GM21447 (cell line): ENCODE data around the gene PER2.
"Not testable (repeated sequence)": the region's sequence is repeated elsewhere in the genome, so short reads cannot be mapped to it uniquely, and the experiment has no call there.

ENCODE experiments used
- ATAC-seq: cut with Tn5 transposase; IDR thresholded peaks from one replicate; pipeline ENCODE4 v1.9.1; 2021; ENCODE audit not compliant: unreplicated experiment

PER2 gene

DNA sequence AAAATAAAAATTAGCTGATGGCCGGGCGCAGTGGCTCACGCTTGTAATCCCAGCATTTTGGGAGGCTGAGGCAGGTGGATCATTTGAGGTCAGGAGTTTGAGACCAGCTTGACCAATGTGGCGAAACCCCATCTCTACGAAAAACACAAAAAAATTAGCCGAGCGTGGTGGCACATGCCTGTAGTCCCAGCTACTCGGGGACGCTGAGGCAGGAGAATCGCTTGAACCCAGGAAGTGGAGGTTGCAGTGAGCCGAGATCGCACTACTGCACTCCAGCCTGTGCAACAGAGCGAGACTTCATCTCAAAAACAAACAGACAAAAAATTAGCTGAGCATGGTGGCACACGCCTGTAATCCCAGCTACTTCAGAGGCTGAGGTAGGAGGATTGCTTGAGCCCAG, 22.3 kb upstream of the PER2 start:
- ATAC-seq, result not testable (repeated sequence)

DNA sequence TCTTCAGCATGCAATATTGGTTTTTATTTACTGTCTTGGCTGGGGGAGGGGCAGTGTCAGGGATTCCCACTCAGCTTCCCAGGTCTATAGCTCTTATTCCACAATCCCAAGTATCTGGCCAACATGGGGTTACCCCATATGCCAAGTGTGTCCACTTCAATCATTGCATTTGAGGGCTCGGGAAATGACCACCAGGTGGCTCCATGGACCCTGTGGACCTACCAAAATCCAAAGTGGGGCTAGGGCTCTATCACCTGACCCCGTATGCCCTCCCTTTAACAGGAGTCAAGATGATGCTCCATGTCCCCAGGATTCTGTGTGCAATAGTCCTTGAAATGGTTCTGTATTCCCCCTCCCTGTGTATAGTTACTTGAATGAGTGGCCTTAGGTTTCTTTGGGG, 19.8 kb upstream of the PER2 start:
- ATAC-seq, result no peak

DNA sequence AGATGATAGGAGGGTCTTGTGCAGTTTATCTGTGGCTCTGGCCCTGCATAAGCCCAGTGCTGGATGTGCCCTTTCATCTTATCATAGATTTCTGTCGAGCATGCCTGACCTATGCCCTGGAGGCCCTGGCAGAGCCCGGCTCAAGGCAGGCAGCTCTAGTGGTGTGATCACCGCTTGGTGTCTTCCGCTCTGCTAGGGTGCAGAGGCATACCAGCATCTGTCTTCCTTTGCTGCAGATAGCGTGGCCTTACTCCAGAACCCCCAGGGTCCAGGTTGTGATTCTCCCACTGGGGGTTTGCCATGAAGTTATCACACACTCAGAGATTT, 18.2 kb upstream of the PER2 start:
- no peak for ATAC-seq

DNA sequence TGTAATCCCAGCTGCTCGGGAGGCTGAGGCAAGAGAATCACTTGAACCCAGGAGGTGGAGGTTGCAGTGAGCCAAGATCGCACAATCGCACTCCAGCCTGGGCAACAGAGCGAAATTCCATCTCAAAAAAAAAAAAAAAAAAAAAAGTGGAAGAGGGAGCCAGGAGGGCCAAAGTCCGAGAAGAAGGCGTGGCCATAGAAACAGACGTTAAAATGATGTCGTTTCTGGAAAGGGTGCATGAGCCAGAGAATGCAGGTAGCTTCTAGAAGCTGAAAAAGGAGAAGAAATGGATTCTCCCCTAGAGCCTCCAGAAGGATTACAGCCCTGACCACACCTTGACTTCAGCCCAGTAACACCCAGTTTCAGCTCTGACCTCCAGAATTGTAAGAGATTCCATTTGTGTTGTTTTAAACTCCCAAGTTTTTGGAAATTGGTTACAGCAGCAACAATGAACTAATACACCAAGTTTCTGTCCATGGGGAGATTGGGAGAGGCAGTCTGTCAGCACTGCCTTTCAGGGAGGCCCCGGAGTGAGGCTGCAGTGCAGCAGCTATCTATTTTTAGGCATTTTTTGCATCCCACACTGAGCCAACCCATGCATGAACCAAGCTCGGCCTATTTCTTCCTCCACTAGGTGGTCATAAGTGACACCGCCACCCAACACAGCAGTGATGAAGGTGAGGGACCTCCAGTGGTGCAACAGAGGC, 17.7 kb upstream of the PER2 start:
- ATAC-seq, result no peak

DNA sequence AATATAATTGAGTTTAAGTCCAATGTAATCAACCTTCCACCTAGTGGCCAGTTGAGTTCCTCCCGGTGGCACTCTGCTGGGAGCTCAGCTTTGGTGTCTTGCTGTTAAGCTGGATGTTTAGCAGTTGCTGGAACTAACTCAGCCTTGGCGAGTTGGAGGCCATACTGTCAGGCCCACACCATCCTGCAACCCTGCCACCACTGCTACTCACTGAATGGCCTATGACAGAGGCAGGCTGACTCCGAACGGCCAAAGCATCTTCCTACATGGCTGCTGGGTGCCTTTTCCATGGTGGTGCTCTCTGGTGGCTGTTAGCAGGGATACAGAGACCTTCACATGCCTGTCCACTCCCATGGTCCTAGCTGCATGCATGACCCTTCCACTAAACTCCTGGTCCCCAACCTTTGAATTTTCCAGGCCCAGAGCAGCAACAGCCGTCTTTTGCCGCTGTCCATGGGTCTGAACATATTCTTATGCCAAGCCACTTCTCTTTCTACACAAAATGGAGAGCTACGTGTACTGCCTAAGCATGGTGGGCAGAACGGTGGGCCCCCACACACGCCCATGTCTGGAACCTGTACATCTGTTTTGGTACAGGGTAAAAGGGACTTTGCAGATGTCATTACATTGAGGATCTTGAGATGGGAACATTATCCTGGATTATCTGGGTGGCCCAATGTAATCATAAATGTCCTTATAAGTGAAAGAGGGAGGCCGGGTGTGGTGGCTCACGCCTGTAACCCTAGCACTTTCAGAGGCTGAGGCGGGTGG, 16.9 kb upstream of the PER2 start:
- no peak for ATAC-seq

DNA sequence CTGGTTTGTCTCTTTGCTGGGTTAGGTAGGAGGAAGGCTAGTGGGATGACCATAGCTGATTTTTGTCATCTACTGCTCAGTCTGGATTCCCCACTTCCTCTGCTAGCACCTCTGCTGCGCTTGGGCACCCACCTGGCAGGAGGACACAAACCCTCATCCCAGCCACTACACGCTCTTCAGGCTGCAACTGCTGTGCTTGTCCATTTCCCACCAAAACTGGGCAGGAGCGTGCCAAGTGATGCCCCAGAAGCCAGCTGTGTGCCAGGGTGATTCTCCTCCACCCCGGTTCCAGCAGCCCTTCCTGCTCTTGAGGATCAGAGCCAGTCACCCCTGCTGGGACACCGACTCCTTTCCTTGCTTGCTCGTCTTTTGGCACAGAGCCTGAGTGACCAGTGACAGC, 15.7 kb upstream of the PER2 start:
- no peak for ATAC-seq

DNA sequence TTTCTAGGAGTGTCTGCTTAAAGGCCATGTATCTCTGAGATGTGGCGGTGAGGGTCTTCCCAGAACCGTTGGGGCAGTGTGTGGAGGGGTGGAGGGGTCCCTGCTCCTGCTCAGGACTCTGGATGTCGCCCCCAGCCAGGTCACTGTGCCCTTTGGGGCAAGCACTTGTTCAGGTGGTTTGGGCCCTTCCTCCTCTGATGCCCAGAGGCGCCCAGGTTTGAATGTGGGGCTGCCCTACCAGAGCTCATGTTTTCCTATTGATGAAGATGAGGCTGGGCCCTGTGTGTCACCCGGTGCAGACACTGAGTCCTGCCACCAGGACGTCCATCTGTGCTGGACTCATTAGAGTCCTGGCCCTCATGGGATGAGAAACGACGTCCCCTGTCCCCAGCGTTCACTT, 14.3 kb upstream of the PER2 start:
- ATAC-seq, result no peak

DNA sequence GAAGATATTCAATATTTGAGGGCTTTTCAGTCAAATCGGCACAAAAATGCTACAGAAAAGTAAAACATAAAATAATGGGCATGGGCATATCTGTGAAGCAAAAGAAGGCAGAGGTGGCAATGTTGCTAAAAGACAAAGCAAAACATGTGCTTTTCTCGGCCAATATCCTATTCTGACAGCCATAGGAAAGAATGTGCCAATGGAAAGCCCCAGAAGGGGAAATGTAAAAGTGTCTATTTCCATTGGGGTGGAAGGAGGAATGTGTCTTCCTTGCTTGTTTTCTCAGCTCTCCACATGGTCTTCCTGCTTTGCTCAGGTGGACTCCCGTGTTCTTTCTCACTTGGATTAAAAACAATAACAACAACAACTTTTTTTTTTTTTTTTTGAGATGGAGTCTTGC, 13.7 kb upstream of the PER2 start:
- ATAC-seq, result no peak

DNA sequence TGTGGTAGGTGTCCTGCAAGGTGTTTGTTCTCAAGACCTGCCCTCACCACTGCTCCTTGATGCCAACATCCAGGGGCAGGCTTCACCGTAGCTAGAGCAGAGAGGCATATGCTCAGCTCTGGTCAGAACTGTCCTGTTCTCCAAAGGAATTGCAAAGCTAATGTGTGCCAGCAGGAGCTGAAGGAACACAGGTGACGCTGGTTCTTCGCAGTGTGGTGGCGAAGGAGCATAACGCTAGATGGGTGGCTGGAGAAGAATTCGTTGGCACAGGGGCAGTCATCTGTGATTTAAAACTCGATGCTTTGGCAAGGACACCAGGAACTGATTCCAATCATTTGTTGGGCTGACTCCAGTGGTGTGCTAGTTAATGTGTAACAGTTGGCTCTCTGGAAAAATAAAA, 11.4 kb upstream of the PER2 start:
- ATAC-seq, result no peak

DNA sequence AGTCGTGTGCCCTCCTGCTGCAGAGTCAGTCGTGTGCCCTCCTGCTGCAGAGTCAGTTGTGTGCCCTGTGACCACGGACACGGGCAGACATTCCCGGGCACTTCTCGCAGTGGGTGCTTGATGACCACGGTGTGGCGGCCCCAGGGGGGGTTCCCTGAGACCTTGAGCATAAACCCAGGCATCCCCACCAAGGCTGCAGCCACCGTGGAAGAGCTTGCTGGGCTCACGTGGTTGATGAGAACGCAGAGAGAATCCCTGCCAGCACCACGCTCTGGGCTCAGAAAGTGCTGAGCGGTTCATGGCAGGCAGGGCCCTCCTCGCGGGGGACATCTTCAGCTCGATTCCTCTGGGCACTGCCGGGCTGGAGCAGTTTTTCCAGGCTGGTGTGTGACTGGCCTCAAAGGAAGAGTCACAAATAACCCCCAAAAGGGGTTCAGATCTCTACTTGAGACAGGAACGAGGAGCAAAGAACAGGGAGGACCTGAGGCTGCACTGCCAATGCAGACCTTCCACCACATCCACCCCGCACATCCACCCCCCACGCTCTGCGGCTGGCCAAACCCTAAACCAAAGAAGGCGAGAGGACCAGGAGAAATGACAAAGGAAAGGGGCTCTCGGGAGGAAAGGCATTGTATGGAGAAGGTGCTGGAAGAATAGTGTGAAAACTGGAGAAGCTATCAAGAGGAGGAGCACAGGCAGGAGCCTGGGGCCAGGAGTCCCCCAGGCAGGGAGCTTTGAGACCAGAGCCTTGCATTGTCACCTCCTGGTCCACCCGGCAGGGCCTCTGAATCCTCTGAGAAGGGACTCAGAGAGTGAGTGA, 8.4 kb upstream of the PER2 start:
- no peak for ATAC-seq

DNA sequence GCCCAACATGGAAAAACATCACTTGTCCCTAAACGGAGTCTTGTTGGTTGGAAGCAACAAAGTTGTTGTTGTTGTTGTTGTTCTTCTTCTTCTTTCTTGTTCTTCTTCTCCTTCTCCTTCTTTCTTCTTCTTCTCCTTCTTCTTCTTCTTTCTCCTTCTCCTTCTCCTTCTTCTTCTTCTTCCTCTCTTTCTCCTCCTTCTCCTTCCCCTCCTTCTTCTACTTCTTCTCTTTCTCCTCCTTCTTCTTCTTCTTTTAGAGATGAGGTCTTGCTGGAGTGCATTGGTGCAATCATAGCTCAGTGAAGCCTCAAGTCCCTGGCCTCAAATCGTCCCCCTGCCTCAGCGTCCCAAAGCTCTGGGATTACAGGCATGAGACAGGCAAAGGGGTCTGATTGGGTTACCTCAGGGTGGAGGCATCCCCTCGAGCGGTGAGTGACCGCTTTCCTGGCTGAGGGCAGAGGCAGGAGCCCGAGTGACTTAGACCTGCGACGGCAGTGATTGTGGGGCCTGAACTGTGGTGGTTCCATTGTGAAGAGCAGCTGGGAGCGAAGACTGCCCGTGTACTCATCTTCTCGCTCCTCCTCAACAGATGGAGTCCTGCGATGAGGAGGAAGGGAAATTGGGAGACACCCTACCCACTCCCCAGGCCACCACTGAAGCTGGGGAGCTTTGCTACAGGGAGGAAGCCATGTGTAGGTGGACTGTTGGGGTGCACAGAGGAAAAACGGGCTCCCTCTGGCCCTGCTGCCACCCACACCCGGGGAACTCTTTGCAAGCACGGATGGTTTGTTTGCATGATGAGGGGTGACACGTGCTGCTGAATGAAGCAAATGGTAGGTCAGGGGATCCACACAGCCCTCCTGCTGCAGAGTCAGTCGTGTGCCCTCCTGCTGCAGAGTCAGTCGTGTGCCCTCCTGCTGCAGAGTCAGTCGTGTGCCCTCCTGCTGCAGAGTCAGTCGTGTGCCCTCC, 7.0 kb upstream of the PER2 start:
- no peak for ATAC-seq

DNA sequence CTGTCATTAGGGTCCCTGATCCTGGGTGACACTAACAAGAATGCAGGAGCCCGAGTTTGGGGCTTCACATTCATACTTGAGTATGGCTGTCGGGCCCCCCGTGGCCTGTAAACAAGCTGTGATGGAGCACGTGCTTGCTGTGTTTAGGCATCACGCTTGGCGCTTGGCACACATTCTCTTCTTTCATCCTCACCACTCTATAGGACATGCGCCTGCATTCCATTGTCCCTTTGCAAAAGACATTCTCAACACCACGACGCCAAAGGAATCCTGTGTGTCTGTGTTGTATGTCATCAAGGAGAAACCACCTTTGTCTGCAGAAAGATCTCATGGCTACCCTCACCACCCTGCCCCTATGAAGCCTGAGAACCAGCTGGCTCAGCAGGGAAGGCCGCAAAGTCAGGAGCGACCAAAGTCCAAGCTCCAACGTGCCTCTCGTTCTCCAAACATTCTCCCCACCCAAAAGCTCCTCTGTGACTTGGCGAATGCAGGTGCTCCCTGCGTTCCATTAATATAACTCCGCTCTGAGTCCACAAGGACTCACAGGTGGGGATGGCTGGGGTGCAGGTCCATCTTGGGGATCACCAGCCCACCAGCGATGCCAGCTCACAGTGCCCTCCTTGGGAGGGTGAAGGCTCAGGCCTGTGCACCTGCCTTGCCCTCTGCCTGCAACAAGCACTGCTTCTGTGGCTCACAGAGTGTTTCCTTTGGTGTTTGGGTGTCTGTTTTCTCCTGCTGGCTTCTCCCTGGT, 6.2 kb upstream of the PER2 start:
- no peak for ATAC-seq

DNA sequence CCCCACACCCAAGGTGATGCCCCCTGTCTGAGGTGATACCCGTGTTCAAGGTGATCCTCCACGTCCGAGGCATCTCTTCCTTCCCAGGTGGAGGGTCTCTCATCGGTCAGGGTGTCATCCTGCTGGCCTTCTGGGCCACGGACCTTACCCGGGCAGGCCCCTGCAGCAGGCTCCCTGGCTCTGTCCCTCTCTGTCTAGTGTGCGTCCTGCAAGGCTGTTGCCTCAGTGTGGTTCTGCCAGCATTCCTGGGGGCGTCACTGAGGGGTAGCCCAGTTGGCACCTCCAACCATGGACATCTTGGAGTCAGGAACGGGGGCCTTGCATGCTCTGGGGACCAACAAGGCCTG, 5.6 kb upstream of the PER2 start:
- no peak for ATAC-seq

DNA sequence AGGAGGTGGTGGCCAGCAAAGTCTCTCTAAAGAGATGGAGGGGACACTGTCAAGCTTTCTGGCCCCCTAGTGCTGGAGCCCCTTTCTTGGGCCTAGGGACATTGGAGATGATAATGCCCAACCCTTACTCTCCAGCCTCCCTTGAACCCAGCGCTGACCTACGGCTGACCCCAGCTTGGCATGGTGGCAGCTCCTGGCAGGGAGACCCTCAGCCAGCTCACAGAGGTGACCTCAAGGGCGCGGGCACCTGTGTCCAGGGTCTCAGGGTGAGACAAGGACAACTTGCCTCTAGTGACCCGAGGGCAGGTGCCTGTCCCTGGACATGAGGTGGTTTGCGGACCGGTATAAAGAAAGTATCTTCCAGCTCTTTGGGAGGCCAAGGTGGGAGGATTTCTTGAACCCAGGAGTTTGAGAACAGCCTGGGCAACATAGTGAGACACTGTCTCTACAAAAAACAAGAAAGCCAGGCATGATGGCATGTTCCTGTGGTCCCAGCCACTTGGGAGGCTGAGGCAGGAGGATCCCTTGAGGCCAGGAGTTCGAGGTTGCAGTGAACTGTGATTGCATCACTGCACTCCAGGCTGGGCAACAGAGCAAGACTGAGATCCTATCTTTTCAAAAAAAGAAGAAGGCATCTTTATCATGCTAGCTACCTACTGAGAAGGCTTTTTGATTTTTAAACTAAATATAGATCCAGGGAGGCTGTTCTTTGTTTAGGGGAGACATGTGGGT, 3.3 kb upstream of the PER2 start:
- ATAC-seq, result no peak

DNA sequence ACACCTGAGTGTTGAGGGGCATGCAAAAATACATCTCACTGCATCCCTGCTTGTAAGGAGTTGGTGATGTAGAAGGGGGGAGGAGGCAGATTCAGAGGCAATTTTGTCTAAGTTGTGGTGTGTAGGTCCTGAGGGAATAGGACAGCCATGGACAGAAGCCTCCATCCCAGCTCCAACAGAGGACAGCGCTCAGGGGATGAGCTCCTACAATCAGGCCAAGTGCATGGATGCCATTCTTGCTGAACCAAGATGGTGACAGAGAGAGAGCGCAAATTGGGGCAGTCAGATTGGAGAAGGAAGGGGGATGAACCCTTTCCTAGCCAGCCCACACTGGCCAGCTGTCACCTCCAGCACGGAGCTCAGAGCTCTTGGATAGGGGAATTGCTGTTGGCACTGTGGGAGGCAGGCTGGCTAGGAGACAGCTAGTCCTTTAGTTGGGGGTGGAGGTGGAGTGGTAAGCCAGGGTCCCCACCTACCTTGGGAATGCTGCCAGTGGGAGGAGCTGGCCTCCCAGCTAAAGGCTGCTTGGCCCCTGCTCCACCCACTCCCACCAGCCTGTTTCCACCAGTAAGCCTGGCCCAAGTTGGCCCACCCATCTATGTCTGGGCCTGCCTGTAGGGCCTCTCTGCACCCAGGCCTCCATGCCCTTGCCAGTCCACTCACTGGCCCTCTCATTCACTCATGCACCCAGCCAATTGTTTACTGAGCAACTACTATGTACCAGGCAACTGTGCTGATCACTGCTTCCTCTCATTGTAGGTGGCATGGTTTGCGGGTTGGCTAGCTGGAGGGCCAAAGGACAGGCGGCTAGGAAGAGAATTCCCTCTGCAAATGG, 2.5 kb upstream of the PER2 start:
- no peak for ATAC-seq

DNA sequence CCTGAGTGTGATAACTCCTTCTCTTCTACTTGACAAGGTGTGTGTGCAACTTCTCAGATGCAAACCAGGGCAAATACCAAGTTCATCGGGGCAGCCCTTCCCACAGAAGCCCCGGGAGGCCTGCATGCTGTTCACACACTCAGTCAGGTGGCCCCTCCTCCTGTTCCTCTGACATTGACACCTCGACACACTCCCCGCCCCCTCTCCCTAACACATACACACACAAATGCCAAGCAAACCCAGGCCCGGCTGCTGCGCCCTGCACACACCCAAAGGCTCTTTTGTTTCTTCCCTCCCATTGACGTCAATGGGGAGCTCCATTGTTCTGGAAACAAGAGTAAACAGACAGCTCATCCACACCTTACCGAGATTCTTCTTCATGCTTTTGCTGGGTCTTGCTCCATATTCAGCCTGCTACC, 1.7 kb upstream of the PER2 start:
- ATAC-seq, result no peak

DNA sequence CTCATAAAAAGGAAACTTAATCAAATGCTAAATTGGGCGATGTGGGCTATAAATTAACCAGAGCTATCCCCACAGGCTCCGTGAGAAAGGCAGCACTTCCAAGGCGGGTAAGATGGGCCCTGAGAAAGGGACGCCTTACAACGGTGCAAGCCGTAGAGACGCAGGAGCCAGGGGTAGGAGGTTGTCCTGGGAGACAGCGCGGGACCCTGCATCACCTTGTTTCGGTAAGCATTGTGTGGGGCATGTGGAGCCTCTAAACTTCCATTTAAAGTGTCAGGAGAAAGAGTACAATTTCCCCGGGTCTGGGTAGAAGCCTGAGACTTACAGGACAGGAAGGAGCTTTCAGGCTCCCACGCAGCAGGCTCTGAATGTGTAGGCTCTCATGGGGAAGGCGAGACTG, 1.2 kb upstream of the PER2 start:
- no peak for ATAC-seq

DNA sequence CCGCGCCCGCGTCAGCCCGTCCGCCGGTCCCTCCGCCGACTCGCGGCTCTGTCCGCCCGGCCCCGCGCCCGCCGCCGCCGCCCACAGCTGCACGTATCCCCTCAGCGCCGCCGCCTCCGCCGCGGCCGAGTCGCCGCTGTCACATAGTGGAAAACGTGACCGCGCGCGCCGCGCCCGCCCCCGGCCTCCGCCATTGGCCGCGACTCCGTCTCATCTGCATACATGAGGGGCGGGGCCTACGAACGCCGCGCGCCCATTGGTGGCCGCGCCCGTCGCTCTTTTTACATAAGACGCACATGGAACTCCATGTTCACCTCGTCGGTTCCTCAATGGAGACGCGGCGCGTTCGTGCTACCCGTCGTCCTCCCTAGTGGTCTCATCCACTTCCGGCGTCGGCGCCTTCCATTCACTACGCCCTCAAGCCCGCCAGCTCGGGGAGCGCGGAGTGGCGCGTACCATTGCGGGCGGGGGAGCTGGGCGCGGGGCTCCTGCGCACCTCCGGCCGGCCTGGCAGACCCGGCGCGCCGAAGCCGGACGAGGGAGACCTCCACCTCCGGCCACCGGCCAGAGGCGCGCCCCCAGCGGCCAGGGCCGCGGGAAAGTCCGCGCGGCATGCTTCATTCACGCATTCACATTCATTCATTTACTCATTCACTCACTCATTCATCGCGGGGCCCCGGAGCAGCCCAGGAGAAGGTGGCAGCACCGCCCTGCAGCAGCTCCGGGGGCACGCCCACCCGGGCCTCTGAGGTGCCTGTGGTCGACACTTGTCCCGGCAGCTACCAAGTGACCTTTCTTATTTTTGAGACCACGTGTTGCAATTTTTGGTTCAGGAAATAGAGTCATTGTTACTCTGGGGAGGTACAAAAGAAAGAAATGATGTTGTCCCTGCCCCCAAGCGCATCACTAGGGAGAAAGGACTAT, 502 bp upstream of the PER2 start:
- ATAC-seq, result peak; percentile 89
